ENCODE measurements around the gene TPM2. TPM values are rescaled to one million over a fixed set of nuclear protein-coding genes. Genes with fewer than 3 reads are reported as not detected.

The TPM2 gene
- total RNA-seq, 1 experiment from 2014 or later = 207 TPM

- no peak for TF ChIP-seq CTCF (IDR thresholded peaks at IDR 0.05; ENCODE audit: unreplicated experiment)
- intact Hi-C loops (cut with micrococcal nuclease) = no loop called here
- TSS peak; percentile 2 for BruUV-seq (replicated peaks)
These were observed 24.4 kb upstream of the TPM2 start for GRCh38 chr9:35714123-35714522.

DNA sequence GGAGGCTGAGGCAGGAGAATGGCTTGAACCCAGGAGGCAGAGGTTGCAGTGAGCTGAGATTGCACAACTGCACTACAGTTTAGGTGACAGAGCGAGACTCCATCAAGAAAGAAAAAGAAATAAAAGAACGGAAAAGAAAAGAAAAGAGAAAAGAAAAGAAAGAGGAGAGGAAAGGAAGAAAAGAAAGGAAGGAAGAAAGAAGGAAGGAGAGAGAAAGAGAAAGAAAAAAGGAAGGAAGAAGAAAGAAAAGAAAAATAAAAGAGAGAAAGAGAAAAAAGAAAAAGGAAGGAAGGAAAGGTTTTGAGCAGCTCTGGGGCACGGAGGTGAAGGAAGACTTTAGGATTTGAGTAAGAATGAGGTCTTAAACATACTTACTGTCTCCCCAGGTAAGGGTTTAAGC lies 23.9 kb upstream of the TPM2 start:
- peaks cover 6% of the 10 kb centered on the region for H3K4me1 Mint-ChIP-seq (ENCODE audit: insufficient read depth, unreplicated experiment)
- H3K9me3 Mint-ChIP-seq (ENCODE audit: unreplicated experiment) = no peaks in the 10 kb centered on the region
- peaks cover 91% of the 10 kb centered on the region for H3K36me3 Mint-ChIP-seq (ENCODE audit: insufficient read depth, unreplicated experiment)
- ChIA-PET CTCF (interaction anchor here (1.3 to 12.5 kb wide), 2 partner anchors 19 to 66 kb away, joined by 3 to 155 read pairs; no protein-coding TSS in a partner anchor), POLR2A (interaction anchor here (0.9 to 2.1 kb wide), 6 partner anchors 13 to 67 kb away, joined by 3 to 13 read pairs (median 4); partner anchors contain the start of genes CREB3 and TLN1)
- no peak overlapping the region for H3K4me3 Mint-ChIP-seq (ENCODE audit: unreplicated experiment)
- no TSS peak for BruUV-seq (replicated peaks)
- H3K27ac Mint-ChIP-seq (ENCODE audit: low read depth, unreplicated experiment) = peak overlapping the region; percentile 15
- no peaks in the 10 kb centered on the region for H3K27me3 Mint-ChIP-seq (ENCODE audit: insufficient read depth, unreplicated experiment)
- intact Hi-C loops (cut with micrococcal nuclease) = no loop called here
- no peak for DNase-seq (ENCODE audit: unreplicated experiment)
- TF ChIP-seq CTCF (IDR thresholded peaks at IDR 0.05; ENCODE audit: unreplicated experiment) = no peak

More at GRCh38 chr9:35714123-35714522, 24.4 kb upstream of the TPM2 start:
- Mint-ChIP-seq H3K4me1 (ENCODE audit: insufficient read depth, unreplicated experiment) (peaks cover 6% of the 10 kb centered on the region), H3K36me3 (ENCODE audit: insufficient read depth, unreplicated experiment) (peaks cover 91% of the 10 kb centered on the region), H3K4me3 (ENCODE audit: unreplicated experiment) (no peak overlapping the region), H3K27me3 (ENCODE audit: insufficient read depth, unreplicated experiment) (no peaks in the 10 kb centered on the region), H3K9me3 (ENCODE audit: unreplicated experiment) (no peaks in the 10 kb centered on the region), H3K27ac (ENCODE audit: low read depth, unreplicated experiment) (no peak overlapping the region)
- POLR2A ChIA-PET = interaction anchor here (0.9 to 1.5 kb wide), 2 partner anchors 23 to 68 kb away, joined by 3 read pairs; no protein-coding TSS in a partner anchor
- DNase-seq (ENCODE audit: unreplicated experiment) = peak; percentile 17
- CTCF ChIA-PET = interaction anchor here (0.8 to 12.5 kb wide), 5 partner anchors 8 to 67 kb away, joined by 3 to 155 read pairs (median 3); no protein-coding TSS in a partner anchor

DNA sequence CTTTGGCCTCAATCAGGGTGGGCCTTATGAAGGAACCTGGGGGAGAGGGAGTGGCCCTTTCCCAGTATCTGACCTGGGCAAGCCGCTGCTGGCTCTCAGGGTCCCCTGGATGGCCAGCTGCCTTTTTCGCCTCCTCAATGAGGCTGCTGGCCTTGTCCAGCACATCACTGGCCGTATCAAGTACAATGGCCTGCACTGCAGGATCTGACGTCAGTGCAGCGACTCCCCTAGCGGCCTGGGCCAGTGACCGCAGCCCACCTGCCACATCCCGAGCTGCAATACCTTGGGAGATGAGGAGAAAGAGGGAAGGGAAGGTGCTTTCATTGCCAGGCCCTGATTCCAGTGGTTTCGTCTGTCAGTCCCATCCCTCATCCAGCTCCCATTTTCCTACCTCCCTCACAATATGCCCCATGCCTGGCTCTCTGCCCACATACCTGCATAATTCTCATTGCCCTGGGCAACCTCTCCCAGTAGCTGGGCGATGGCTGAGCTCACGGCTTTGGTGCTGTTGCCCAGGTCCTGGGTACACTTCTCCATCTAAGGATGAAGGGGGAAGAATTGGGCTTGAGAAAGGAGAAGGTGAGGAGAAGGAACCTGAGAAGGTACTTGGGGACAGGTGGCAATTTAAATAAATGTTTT lies 23.2 kb upstream of the TPM2 start:
- no peaks in the 10 kb centered on the region for H3K9me3 Mint-ChIP-seq (ENCODE audit: unreplicated experiment)
- ChIA-PET CTCF (interaction anchor here (1.1 to 12.5 kb wide), 4 partner anchors 16 to 101 kb away, joined by 3 to 155 read pairs (median 4); no protein-coding TSS in a partner anchor), POLR2A (interaction anchor here (0.8 to 2.1 kb wide), 7 partner anchors 14 to 55 kb away, joined by 3 to 13 read pairs (median 4); partner anchors contain the start of genes CREB3 and TLN1)
- H3K36me3 Mint-ChIP-seq (ENCODE audit: insufficient read depth, unreplicated experiment) = peaks cover 92% of the 10 kb centered on the region
- peak; percentile 37 for DNase-seq (ENCODE audit: unreplicated experiment)
- intact Hi-C loops (cut with micrococcal nuclease) = no loop called here
- no TSS peak for BruUV-seq (replicated peaks)
- H3K4me1 Mint-ChIP-seq (ENCODE audit: insufficient read depth, unreplicated experiment) = peaks cover 6% of the 10 kb centered on the region
- no peaks in the 10 kb centered on the region for H3K27me3 Mint-ChIP-seq (ENCODE audit: insufficient read depth, unreplicated experiment)
- no peak for TF ChIP-seq CTCF (IDR thresholded peaks at IDR 0.05; ENCODE audit: unreplicated experiment)
- no peak overlapping the region for H3K4me3 Mint-ChIP-seq (ENCODE audit: unreplicated experiment)
- peak overlapping the region; percentile 15 for H3K27ac Mint-ChIP-seq (ENCODE audit: low read depth, unreplicated experiment)
